Loucy (cell line): ENCODE results near the gene CUL1.

Experiments used
- CTCF ChIP-seq: fragments of 200-600 bp; sonication (generic); conservative IDR thresholded peaks from 2 replicates; pipeline ENCODE4 v1.5.1; 2014; ENCODE audit warnings: mild to moderate bottlenecking, antibody characterized with exemption, low read length
- EZH2phosphoT487 ChIP-seq: fragments of 200-600 bp; IDR thresholded peaks from 2 replicates; pipeline ENCODE4 v1.6.1; 2018; ENCODE audit warnings: antibody characterized with exemption, mild to moderate bottlenecking, moderate library complexity, borderline replicate concordance

DNA sequence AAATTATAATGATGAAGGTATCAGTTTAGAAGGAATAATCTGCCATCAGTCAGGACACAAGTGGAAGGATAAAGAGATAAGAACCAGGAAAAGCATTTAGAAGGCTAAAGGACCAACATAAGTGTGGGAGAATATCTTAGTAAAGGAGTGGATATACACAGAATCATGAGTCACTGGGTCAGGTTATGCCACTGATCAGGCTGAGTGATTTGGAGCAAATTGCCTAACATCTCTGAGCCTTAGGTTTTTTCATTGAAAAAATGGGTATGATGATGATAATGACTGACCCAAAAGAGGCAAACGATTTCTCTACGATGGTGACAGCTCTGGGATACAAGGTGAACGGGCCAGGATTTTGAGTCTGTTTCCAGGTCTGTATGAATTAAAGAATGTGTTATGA is 2.8 kb upstream of the CUL1 start:
- TF ChIP-seq CTCF = no peak
- TF ChIP-seq EZH2phosphoT487 = no peak
